A549 (cell line): Measurements from ENCODE around the gene SPATA31A5.
"Not testable (repeated sequence)": the region's sequence is repeated elsewhere in the genome, so short reads cannot be mapped to it uniquely, and the experiment has no call there.

Experiments
- CTCF ChIP-seq: fragments of >200 bp; sonication (Bioruptor Twin); formaldehyde crosslinking; IDR thresholded peaks from 3 replicates; pipeline ENCODE4 v1.5.1; 2016
- E2F6 ChIP-seq: IDR thresholded peaks from 2 replicates; pipeline ENCODE4 v1.6.1; 2012; ENCODE audit warnings: low read depth, borderline replicate concordance
- EP300 ChIP-seq, 2 experiments: fragments of >200 bp; sonication (Bioruptor Twin); formaldehyde crosslinking; IDR thresholded peaks; 2 replicates in 1 of 2; 3 replicates in 1 of 2; pipeline ENCODE4 v1.6.1; 2016 to 2017
- JUNB ChIP-seq: fragments of >200 bp; sonication (Bioruptor Twin); formaldehyde crosslinking; IDR thresholded peaks from 2 replicates; pipeline ENCODE4 v1.6.1; 2016
- MAFK ChIP-seq: fragments of 450-650 bp; IDR thresholded peaks from 2 replicates; pipeline ENCODE4 v1.6.1; 2014; ENCODE audit not compliant: partially characterized antibody
- MAZ ChIP-seq: fragments of 150-350 bp; IDR thresholded peaks from 2 replicates; pipeline ENCODE4 v1.6.1; 2014; ENCODE audit warnings: antibody characterized with exemption, low read depth, low read length, borderline replicate concordance
- POLR2A ChIP-seq: IDR thresholded peaks from 2 replicates; pipeline ENCODE4 v1.6.1; 2012; ENCODE audit warnings: mild to moderate bottlenecking, low read length
- RAD21 ChIP-seq, 2 experiments: fragments of >200 bp in 1 of 2; sonication (Bioruptor Twin) in 1 of 2; formaldehyde crosslinking in 1 of 2; IDR thresholded peaks in 1 of 2; conservative IDR thresholded peaks in 1 of 2; 2 replicates in 1 of 2; 3 replicates in 1 of 2; pipeline ENCODE4 v1.6.1; 2012 to 2018; ENCODE audit warnings: inconsistent platforms in 1 of 2
- RCOR1 ChIP-seq: fragments of 150-350 bp; IDR thresholded peaks from 2 replicates; pipeline ENCODE4 v1.6.1; 2014; ENCODE audit warnings: antibody characterized with exemption, low read length, low read depth
- REST ChIP-seq: fragments of 200-600 bp; sonication (generic); IDR thresholded peaks from 2 replicates; pipeline ENCODE4 v1.6.1; 2016; ENCODE audit warnings: antibody characterized with exemption, mild to moderate bottlenecking, moderate library complexity
- ZFP36 ChIP-seq: fragments of 450-650 bp; IDR thresholded peaks from 2 replicates; pipeline ENCODE4 v1.6.1; 2014; ENCODE audit warnings: borderline replicate concordance; ENCODE audit not compliant: partially characterized antibody

- TF ChIP-seq RAD21 (conservative IDR thresholded peaks at IDR 0.05 in 1 of 2, IDR thresholded peaks at IDR 0.05 in 1 of 2); EP300 (IDR thresholded peaks at IDR 0.05); CTCF; E2F6; RCOR1; REST; POLR2A; ZFP36; MAFK; JUNB; MAZ: not testable (repeated sequence)
Observed at GRCh38 chr9:60962990-60963350, 48.8 kb downstream of the SPATA31A5 start.
